Gastroesophageal sphincter (tissue), 3 donors: ENCODE data around the gene PDIA5.

Source experiments
- CTCF ChIP-seq, 4 experiments: fragments of 200-600 bp in 2 of 4; fragments of 450-650 bp in 2 of 4; sonication (generic) in 1 of 4; IDR thresholded peaks; one replicate each; pipeline ENCODE4 v1.5.1; 2017 to 2019; ENCODE audit warnings: antibody characterized with exemption in 4 of 4, mild to moderate bottlenecking in 2 of 4, moderate library complexity in 2 of 4
- EP300 ChIP-seq: sonication (generic); formaldehyde crosslinking; IDR thresholded peaks from one replicate; pipeline ENCODE4 v1.6.1; 2017; ENCODE audit warnings: antibody characterized with exemption, mild to moderate bottlenecking
- POLR2A ChIP-seq, 2 donors: fragments of 450-650 bp; IDR thresholded peaks; one replicate each; pipeline ENCODE4 v1.6.1; 2017; ENCODE audit warnings: antibody characterized with exemption in 2 of 2, mild to moderate bottlenecking in 2 of 2, moderate library complexity in 1 of 2
- POLR2AphosphoS5 ChIP-seq: sonication (generic); formaldehyde crosslinking; IDR thresholded peaks from one replicate; pipeline ENCODE4 v1.6.1; 2017; ENCODE audit warnings: antibody characterized with exemption

GRCh38 chr3:123075359-123075758 is 8.5 kb downstream of the PDIA5 start:
- TF ChIP-seq CTCF (IDR thresholded peaks at IDR 0.05) (no peak), POLR2A (IDR thresholded peaks at IDR 0.05) (no peak), EP300 (no peak), POLR2AphosphoS5 (no peak)
